RKO (cell line): ENCODE data around the gene NECAB2.

ENCODE experiments used
- DNase-seq: peaks from one replicate; pipeline ENCODE4 v3.0.0-alpha.2; 2016; ENCODE audit warnings: low spot score

Gene NECAB2

DNA sequence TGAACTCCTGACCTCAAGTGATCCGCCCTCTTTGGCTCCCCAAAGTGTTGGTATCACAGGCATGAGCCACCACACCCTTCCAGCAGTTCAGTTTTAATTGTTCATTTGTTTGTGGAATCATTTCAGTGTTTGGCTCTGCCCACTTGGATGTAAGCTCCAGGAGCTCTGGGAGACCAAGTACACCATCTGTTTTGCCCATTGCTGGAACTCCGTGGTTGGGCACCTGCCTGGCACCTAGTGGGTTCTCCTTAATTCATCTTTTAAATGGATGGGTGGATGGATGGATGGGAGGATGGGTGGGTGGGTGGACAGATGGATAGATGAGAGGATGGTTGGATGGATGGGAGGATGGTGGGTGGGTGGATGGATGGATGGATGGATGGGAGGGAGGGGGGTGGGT is 953 bp upstream of the NECAB2 start:
- no peak for DNase-seq

- no peak for DNase-seq
These were observed 335 bp downstream of the NECAB2 start for GRCh38 chr16:83968306-83968851.

GRCh38 chr16:83968891-83969649 is 1.0 kb downstream of the NECAB2 start:
- no peak for DNase-seq

DNA sequence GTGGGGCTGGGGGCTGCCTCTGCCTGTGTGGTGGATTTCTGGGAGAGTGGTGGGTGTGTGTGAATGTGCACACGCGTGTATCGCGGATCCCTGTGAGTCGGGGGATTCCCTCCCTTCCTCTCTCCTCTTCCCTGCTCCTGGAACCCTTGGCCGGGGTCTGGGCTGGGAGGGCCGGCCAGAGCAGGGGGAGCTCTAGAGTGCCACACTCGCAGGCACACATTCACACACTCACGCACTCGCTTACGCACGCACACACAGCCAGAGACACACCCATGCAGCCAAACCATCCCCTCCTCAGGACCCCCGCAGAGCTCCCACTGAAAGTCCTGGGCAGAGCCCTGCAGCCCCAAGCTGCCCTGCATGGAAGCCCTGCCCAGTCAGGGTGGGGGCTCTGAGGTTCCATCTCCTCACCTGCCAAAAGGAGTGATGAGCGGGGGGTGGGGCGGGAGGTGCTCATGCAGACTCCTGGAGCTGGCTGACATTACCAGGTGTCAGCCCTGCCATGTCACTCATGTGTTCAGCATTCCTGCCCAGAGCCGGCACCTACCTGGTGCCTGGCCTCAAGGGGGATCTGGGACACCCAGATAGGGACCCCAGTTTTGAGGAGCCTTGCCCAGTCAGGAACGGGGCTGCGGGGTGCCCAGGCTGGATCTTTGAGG is 1.9 kb downstream of the NECAB2 start:
- no peak for DNase-seq

DNA sequence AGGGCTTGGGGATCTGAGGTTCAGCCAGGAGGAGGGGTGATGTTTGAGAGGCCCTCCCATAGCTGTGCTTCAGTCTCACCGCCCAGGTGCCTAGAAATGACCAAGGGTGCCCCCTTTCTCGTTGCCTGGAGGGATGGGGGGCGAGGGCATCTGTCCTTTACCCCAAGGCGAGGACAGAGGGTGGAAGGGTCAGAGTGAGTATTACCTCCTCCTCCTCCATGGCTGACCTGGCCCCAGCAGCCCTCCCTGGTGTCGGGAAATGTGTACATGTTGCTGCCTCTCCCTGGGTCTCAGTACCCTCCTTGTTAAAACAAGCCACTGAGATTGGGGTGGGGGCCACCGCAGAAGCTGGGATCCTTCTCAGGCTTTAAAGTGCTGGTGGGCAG is 2.4 kb downstream of the NECAB2 start:
- no peak for DNase-seq

DNA sequence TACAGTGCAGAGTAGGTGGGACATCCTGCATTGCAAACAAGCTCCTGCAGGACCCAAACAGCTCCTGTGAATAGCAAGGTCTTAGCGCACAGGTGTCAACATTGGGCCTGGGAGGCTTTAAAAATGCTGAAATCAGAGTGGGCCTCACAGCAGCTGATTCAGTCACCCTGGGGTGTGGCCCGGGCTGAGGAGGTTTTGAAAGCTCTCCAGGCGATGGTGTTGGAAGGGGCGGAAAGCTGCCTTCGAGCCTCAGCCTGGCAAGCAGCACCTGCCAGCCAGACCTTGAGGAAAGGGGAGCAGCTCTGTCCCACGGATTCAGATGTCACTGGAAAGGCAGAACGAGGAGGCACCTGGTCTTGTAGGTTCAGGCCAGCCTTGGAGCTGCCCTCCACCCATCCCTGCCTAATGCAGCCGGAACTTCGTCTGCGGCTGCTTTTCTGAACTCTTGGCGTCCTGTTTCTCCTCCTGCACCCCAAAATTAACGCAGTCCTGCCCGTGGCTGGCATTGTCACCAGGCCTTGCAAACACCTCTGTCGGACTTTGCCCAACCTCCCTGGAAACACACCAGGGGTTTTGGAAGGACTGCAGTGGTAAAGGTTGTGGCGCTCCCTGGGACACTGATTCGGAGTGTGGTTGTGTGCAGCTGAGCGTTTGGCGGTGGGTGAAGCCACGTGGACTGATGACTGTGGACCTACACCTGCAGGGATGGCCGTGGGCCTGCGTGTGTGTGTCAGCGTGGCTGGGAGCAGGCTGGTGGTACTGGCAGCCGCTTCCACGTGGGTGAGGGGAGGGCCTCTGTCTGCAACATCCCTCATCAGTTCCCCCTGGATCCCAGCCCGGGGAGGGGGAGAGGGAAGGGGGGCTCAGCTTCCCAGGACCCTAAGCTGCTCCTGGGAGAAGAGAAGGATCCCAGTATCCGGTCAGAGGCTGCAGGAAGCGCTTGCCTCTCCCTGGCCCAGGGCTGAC is 3.4 kb downstream of the NECAB2 start:
- no peak for DNase-seq

DNA sequence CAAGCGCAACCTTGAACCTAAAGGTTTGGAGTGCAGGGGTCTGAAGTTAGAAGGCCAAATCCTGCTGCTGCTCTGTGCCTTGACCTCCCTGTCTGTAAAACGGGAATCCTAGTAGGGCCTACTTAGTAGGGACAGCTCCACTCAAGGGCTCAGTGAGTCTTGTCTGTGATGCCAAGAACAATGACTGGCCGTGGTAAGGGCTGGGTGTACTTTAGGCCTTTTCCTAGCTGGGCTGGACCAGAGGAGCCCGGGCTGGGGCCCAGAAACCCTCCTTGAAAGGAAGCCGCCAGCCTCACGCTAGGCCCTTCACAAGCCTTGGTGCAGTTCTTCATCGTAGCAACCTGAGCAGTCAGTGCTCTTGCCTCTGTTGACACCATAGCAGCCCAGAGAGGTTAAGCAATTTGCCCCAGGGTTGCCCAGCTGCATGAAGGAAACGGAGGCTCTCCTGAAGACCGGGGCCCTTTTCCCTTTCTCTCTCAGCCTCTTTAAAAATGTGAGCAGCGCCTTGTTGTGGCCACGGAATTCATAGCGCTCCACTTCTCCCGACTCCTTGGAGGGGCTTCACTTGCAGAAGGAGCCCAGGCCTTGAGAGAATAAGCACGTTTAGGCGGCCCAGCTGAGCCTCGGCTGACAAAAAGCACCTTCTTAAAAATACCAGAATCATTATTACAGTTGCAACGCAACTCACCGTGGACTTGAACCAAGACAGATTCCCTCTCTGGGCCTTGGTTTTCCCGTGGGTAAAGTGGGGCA is 4.4 kb downstream of the NECAB2 start:
- DNase-seq: no peak

DNA sequence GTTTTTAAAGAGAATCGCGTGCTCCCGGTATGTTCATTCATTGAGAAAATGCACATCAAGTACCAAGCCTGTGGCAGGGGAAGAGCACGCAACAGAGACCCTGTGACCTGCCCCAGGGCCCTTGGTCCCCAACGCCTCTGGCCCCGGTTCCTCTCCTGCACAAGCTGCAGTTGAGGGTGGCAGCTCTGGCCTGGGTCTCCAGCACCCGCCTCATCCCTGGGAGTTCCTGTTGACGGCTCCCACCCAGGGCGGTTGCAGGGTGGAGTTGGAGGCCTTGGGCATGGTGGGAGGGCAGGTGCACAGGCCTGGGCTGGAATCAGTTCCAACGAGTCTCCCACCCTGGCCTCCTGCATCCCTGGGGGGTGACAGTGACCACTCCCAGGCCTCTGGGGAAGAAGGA is 5.0 kb downstream of the NECAB2 start:
- no peak for DNase-seq

DNA sequence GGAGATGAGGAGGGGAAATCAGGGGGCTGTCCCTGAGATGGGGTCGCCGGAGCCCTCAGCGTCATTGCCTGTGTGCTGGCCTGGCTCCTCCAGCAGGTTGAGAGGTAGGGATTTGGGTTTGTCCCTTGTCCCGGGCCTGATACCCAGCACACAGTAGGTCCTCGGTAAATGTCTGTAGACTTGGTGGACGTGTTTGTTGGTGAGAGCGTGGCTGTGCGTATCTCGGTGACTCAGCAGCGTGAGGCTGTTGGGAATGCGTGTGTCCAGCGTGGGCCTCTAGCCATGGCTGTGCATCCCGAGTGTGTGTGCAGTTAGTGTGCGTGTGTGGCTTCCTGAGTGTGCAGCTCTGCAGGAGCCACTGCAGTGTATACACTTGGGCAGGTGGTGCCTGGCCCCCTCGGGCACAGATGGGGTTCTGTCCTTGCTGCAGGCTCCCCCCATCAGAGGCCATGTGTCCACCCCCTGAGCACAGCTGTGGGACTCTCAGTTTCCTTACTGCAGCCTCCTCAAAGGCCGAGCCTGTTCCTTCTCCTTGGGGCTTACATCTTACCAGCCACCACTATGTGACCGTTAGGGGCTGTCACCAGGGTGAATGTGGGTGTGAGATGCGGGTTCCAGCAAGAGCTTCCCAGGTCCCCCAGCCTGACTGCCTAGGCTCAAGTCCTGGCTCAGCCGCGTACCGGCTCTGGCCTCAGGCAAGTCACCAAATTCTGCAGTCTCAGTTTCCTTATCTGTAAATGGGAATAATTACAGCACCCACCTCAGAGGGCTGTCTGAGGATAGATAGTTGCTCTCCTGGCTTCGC is 5.7 kb downstream of the NECAB2 start:
- DNase-seq: no peak

DNA sequence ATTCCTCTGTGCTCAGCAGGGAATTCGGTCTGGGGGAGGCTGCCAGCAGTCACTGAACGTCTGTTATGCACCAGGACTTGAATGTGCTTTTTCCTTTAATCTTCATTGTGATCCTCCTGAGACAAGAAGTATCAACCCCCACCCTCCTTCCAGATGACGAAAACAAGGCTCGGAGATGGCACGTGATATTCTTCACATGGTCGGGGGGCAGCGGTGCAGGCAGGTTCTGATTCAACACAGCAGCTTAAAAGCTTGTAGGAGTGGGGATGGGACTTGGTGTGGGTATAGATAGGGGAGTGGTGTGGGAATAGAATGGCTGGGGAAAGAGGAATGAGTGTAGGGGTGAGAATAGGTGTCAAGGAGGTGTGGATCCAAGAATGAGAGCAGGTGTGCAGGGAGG is 6.4 kb downstream of the NECAB2 start:
- no peak for DNase-seq

- DNase-seq: no peak
These were observed 7.7 kb downstream of the NECAB2 start for GRCh38 chr16:83975590-83976260.

GRCh38 chr16:83977056-83977815 is 9.2 kb downstream of the NECAB2 start:
- DNase-seq: no peak

DNA sequence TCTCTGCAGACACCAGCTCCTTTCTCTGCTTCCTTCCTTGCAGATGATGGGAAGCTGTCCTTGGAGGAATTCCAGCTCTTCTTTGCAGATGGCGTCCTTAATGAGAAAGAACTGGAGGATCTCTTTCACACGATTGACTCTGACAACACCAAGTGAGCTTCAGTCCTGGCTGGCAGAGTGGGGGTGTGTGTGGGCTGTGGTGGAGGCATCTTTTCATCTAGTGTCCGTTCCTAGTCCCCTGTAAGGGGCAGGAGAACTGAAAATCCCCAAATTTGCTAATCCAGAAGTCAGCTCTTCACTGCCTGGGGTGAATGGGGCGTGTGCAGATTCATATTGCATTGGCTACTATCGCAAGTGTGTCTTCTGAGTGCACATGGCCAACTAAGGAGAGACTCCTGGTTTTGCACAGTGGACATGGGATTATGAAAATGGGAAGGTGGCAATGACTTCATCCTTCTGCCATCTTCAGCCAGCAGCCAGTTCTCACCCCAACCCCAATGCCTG is 10.4 kb downstream of the NECAB2 start:
- DNase-seq: no peak

DNA sequence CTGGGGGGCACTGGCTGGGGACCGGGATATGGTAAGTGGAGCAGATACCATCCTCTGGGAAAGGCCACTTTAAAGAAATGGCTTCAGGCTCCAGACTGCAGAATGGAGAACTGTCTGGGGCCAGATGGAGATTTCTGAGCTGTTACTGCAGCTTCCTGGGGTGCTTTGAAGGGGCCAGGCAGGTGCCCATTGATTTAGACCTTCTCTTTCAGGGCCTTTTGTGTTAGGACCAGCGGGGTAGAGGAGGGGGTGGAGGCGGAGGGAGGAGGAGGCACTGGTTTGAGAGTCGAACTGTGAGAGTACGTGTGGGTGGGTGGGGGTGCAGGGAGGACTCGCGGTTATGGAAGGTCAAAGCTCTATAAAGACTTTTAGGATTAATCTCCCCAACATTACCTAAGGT is 11.4 kb downstream of the NECAB2 start:
- DNase-seq: no peak

- DNase-seq: no peak
These were observed 12.8 kb downstream of the NECAB2 start for GRCh38 chr16:83980794-83981193.

GRCh38 chr16:83981799-83982198 is 13.8 kb downstream of the NECAB2 start:
- DNase-seq: no peak

DNA sequence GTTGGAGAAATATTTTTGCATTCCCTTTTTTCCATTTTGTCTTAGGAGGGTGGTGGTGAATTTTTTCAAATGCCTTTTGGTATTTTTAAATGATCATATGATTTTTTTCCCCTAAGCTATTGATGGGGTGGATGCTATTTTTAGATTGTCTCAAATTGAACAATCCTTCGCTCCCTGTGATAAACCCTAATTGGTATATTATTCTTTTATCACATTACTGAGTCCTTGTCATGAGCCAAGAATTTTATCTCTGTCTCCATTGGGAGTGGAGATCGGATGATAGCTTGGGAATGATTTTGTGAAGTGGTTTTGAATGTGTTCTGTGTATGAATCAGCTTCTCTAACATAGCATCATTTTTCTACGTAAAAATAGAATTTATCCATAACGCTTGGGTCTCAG is 15.4 kb downstream of the NECAB2 start:
- DNase-seq: no peak

- DNase-seq: no peak
These were observed 21.3 kb downstream of the NECAB2 start for GRCh38 chr16:83989300-83989699.

DNA sequence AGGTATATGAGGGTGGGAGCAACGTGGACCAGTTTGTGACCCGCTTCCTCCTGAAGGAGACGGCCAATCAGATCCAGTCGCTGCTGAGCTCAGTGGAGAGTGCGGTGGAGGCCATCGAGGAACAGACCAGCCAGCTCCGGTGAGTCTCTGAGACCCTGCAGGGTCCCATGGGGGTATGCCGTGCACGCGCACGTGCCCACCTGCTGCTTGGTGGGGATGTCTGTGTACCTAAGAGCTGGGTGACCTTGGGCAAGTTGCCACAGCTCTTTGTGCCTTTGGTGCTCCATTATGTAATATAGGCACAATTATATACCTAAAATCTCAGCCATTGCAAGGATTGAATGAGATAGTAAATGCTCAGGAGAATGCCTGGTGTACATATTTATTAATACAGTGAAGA is 22.4 kb downstream of the NECAB2 start:
- no peak for DNase-seq
